ENCODE measurements around the gene CARD10.

The CARD10 gene

GRCh38 chr22:37521236-37521739 is 2.1 kb upstream of the CARD10 start:
- Histone ChIP-seq H4K20me1 (ENCODE audit: insufficient read depth, low read length, poor library complexity, severe bottlenecking) (no peaks in the 10 kb centered on the region), H3K4me2 (ENCODE audit: low read depth, low read length, poor library complexity, severe bottlenecking) (no peak overlapping the region), H3K27me3 (ENCODE audit: insufficient read depth, low read length, poor library complexity, severe bottlenecking) (no peaks in the 10 kb centered on the region), H3K9ac (ENCODE audit: low read depth, low read length, poor library complexity, severe bottlenecking) (no peak overlapping the region), H3K9me3 (ENCODE audit: insufficient read depth, low read depth, low read length) (no peaks in the 10 kb centered on the region), H3F3A (ENCODE audit: low read depth) (no peaks in the 10 kb centered on the region), H2AFZ (ENCODE audit: low read length) (no peak overlapping the region), H3K36me3 (ENCODE audit: insufficient read depth, low read length) (no peaks in the 10 kb centered on the region), H3K79me2 (ENCODE audit: insufficient read depth, low read length) (no peaks in the 10 kb centered on the region), H3K4me3 (ENCODE audit: low read length, poor library complexity, severe bottlenecking) (no peak overlapping the region), H3K9me2 (replicated peaks; ENCODE audit: low read depth, low read length) (no peaks in the 10 kb centered on the region), H3K4me1 (ENCODE audit: insufficient read depth, low read length, poor library complexity, severe bottlenecking) (no peaks in the 10 kb centered on the region)
- TF ChIP-seq EZH2phosphoT487 (IDR thresholded peaks at IDR 0.05; ENCODE audit: borderline replicate concordance) (no peak), CTCF (conservative IDR thresholded peaks at IDR 0.05; ENCODE audit: low read length) (no peak)

GRCh38 chr22:37520776-37521191 is 1.6 kb upstream of the CARD10 start:
- Histone ChIP-seq H3F3A (ENCODE audit: low read depth) (no peaks in the 10 kb centered on the region), H3K4me1 (ENCODE audit: insufficient read depth, low read length, poor library complexity, severe bottlenecking) (no peaks in the 10 kb centered on the region), H3K9me2 (replicated peaks; ENCODE audit: low read depth, low read length) (no peaks in the 10 kb centered on the region), H3K9ac (ENCODE audit: low read depth, low read length, poor library complexity, severe bottlenecking) (no peak overlapping the region), H3K4me3 (ENCODE audit: low read length, poor library complexity, severe bottlenecking) (no peak overlapping the region), H3K27me3 (ENCODE audit: insufficient read depth, low read length, poor library complexity, severe bottlenecking) (no peaks in the 10 kb centered on the region), H3K79me2 (ENCODE audit: insufficient read depth, low read length) (no peaks in the 10 kb centered on the region), H3K9me3 (ENCODE audit: insufficient read depth, low read depth, low read length) (no peaks in the 10 kb centered on the region), H3K36me3 (ENCODE audit: insufficient read depth, low read length) (no peaks in the 10 kb centered on the region), H3K4me2 (ENCODE audit: low read depth, low read length, poor library complexity, severe bottlenecking) (no peak overlapping the region), H4K20me1 (ENCODE audit: insufficient read depth, low read length, poor library complexity, severe bottlenecking) (no peaks in the 10 kb centered on the region), H2AFZ (ENCODE audit: low read length) (no peak overlapping the region)
- TF ChIP-seq EZH2phosphoT487 (IDR thresholded peaks at IDR 0.05; ENCODE audit: borderline replicate concordance) (no peak), CTCF (conservative IDR thresholded peaks at IDR 0.05; ENCODE audit: low read length) (no peak)

- Histone ChIP-seq H3K4me2 (ENCODE audit: low read depth, low read length, poor library complexity, severe bottlenecking) (no peak overlapping the region), H3K79me2 (ENCODE audit: insufficient read depth, low read length) (no peaks in the 10 kb centered on the region), H4K20me1 (ENCODE audit: insufficient read depth, low read length, poor library complexity, severe bottlenecking) (no peaks in the 10 kb centered on the region), H3K27me3 (ENCODE audit: insufficient read depth, low read length, poor library complexity, severe bottlenecking) (no peaks in the 10 kb centered on the region), H2AFZ (ENCODE audit: low read length) (no peak overlapping the region), H3K9me3 (ENCODE audit: insufficient read depth, low read depth, low read length) (no peaks in the 10 kb centered on the region), H3K9me2 (replicated peaks; ENCODE audit: low read depth, low read length) (no peaks in the 10 kb centered on the region), H3K36me3 (ENCODE audit: insufficient read depth, low read length) (no peaks in the 10 kb centered on the region), H3K9ac (ENCODE audit: low read depth, low read length, poor library complexity, severe bottlenecking) (no peak overlapping the region), H3K4me3 (ENCODE audit: low read length, poor library complexity, severe bottlenecking) (no peak overlapping the region), H3F3A (ENCODE audit: low read depth) (no peaks in the 10 kb centered on the region), H3K4me1 (ENCODE audit: insufficient read depth, low read length, poor library complexity, severe bottlenecking) (no peaks in the 10 kb centered on the region)
- TF ChIP-seq EZH2phosphoT487 (IDR thresholded peaks at IDR 0.05; ENCODE audit: borderline replicate concordance), result no peak
- no peak for TF ChIP-seq CTCF (conservative IDR thresholded peaks at IDR 0.05; ENCODE audit: low read length)
These were observed 527 bp downstream of the CARD10 start for GRCh38 chr22:37518509-37519267.

Data from Loucy (cell line).